Osteoblast (primary cell): ENCODE results near the gene FBXW7. TPM values are rescaled to one million over a fixed set of nuclear protein-coding genes. Genes with fewer than 3 reads are reported as not detected.
A peak's percentile ranks its signal among the peaks of the same experiment; 100 is the strongest.

Source experiments
- DNase-seq: peaks from one replicate; pipeline ENCODE4 v3.0.0; 2011; ENCODE audit warnings: low spot score, mixed read lengths; ENCODE audit not compliant: insufficient read length; ENCODE audit errors: missing footprints
- H2AFZ ChIP-seq: 2 replicates; pipeline ENCODE4 v1.6.0; 2011; ENCODE audit warnings: mild to moderate bottlenecking, low read length
- H3K27ac ChIP-seq: 2 replicates; pipeline ENCODE4 v1.5.1; 2011; ENCODE audit warnings: mild to moderate bottlenecking, low read depth, low read length, moderate library complexity
- H3K27me3 ChIP-seq: 2 replicates; pipeline ENCODE4 v1.6.0; 2012; ENCODE audit warnings: mild to moderate bottlenecking, control low read depth, inconsistent platforms, low read length, moderate library complexity; ENCODE audit not compliant: insufficient read depth
- H3K36me3 ChIP-seq: 2 replicates; pipeline ENCODE4 v1.5.1; 2011; ENCODE audit warnings: mild to moderate bottlenecking, low read length, control low read depth, moderate library complexity; ENCODE audit not compliant: insufficient read depth
- H3K4me1 ChIP-seq: 2 replicates; pipeline ENCODE4 v1.5.1; 2011; ENCODE audit warnings: mild to moderate bottlenecking, low read length, control low read depth, moderate library complexity; ENCODE audit not compliant: insufficient read depth
- H3K4me2 ChIP-seq: 2 replicates; pipeline ENCODE4 v1.6.0; 2011; ENCODE audit warnings: mild to moderate bottlenecking, low read length; ENCODE audit not compliant: insufficient read depth
- H3K4me3 ChIP-seq: fragments of 200-600 bp; sonication (generic); 3 replicates; pipeline ENCODE4 v1.5.1; 2012; ENCODE audit warnings: mild to moderate bottlenecking, low read length, inconsistent platforms; ENCODE audit not compliant: insufficient read depth
- H3K79me2 ChIP-seq: 2 replicates; pipeline ENCODE4 v1.6.0; 2012; ENCODE audit warnings: mild to moderate bottlenecking, low read length, control low read depth, inconsistent platforms; ENCODE audit not compliant: insufficient read depth
- H3K9me3 ChIP-seq: 2 replicates; pipeline ENCODE4 v1.5.1; 2011; ENCODE audit warnings: low read depth, low read length, control low read depth
- H4K20me1 ChIP-seq: 2 replicates; pipeline ENCODE4 v1.6.0; 2012; ENCODE audit warnings: mild to moderate bottlenecking, low read length, control low read depth; ENCODE audit not compliant: insufficient read depth
- total RNA-seq: library from RNA; depleted of rRNA; stranded (reverse); fragments of >200 nt; gene quantifications from 2 replicates; pipeline ENCODE4 v1.2.3, GENCODE V29; 2012
- TF ChIP-seq, protein P1 (sequence below): IDR thresholded peaks from 2 replicates; pipeline ENCODE4 v1.5.1; 2011; ENCODE audit warnings: mild to moderate bottlenecking, low read depth, low read length, moderate library complexity; ENCODE audit errors: extremely low read depth

The FBXW7 gene
- total RNA-seq, 1 donor = 74.9 TPM

DNA sequence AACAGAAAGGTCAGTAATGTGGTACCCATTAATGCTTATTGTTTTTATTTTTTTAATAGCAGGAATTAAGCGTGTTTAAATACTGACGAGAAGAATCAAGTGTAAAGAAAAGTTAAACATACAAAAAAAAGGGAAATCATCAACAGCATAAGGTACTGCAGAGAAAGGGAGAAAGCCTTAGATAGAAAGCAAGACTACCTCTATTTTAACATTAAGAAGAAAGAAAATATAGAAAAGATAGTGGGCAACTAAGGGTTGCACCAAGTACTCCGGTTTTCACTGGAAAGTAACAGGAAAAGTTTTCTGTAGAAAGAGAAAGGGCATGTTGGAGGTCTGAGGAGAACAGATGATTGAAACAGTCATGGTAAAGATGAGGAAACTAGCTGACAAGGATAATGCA is 41.9 kb downstream of the FBXW7 start:
- TF ChIP-seq, protein P1, sequence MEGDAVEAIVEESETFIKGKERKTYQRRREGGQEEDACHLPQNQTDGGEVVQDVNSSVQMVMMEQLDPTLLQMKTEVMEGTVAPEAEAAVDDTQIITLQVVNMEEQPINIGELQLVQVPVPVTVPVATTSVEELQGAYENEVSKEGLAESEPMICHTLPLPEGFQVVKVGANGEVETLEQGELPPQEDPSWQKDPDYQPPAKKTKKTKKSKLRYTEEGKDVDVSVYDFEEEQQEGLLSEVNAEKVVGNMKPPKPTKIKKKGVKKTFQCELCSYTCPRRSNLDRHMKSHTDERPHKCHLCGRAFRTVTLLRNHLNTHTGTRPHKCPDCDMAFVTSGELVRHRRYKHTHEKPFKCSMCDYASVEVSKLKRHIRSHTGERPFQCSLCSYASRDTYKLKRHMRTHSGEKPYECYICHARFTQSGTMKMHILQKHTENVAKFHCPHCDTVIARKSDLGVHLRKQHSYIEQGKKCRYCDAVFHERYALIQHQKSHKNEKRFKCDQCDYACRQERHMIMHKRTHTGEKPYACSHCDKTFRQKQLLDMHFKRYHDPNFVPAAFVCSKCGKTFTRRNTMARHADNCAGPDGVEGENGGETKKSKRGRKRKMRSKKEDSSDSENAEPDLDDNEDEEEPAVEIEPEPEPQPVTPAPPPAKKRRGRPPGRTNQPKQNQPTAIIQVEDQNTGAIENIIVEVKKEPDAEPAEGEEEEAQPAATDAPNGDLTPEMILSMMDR = no peak
- Histone ChIP-seq H3K9me3 (no peaks in the 10 kb centered on the region), H3K27me3 (no peaks in the 10 kb centered on the region), H3K79me2 (peaks cover 71% of the 10 kb centered on the region), H3K4me3 (no peak overlapping the region), H4K20me1 (peaks cover 6% of the 10 kb centered on the region), H3K4me1 (no peaks in the 10 kb centered on the region), H3K4me2 (no peak overlapping the region), H3K27ac (no peak overlapping the region), H2AFZ (no peak overlapping the region), H3K36me3 (no peaks in the 10 kb centered on the region)
- no peak for DNase-seq

DNA sequence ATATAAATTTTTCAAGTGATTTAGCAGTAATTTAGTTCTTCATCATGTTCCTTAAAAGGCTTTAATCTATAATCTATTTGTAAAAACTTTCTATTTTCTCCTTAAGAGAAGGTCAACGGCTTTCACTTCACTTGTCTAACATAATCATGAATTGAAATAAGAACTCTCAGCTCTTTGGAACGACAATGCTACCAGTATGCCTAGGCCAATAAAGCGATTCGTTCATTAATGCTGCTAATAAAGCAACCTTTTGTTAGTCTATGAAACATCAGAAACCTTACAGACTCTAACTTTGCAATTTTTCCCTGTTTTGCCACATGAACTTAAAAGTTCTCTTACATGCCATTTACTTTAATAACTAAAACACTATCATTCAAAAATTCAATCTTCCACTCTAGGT is 47.6 kb downstream of the FBXW7 start:
- H3K27ac ChIP-seq = no peak overlapping the region
- no peaks in the 10 kb centered on the region for H3K27me3 ChIP-seq
- no peaks in the 10 kb centered on the region for H3K36me3 ChIP-seq
- H2AFZ ChIP-seq = no peak overlapping the region
- no peak overlapping the region for H3K4me3 ChIP-seq
- no peaks in the 10 kb centered on the region for H3K9me3 ChIP-seq
- no peak for DNase-seq
- H3K4me2 ChIP-seq = no peak overlapping the region
- no peaks in the 10 kb centered on the region for H4K20me1 ChIP-seq
- peaks cover 70% of the 10 kb centered on the region for H3K79me2 ChIP-seq
- TF ChIP-seq, protein P1 = no peak
- H3K4me1 ChIP-seq = peaks cover 12% of the 10 kb centered on the region

DNA sequence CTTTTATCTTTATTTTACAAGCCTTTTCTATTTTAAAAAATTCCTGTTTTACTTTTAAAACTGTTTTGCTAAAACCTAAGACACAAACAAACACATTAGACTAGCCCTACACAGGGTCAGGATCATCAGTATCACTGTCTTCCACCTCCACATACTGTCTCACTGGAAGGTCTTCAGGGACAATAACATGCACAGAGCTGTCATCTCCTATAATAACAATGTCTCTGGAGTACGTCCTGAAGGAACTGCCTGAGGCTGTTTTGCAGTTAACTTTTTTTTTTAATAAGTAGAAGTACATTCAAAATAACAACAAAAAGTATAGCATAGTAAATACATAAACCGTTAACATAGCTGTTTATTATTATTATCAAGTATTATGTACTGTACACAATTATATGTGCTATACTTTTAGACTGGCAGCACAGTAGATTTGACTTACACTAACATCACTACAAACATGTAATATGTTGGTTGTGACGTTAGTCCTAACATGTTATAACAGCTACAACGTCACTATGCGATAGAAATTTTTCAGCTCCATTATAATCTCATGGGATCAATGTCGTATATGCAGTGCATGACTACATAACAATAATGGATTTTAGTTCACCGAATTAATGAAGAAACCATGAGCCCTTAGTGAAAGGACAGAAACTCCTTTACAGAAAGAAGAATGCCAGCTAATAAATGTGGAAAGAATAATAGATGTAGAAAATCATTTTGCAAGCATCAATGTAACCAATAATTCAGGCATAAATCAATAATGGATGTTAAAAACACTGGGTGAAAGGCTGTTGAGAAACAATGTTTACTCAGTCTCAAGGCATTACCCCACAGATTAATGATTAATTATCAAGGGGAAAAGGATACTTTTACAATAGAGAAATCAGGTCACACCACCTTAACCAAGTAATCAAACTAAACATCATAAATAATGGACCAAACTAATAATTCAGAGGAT is 49.2 kb downstream of the FBXW7 start:
- Histone ChIP-seq H3K27me3 (no peaks in the 10 kb centered on the region), H3K27ac (peak overlapping the region; percentile 89), H3K4me3 (no peak overlapping the region), H3K9me3 (no peaks in the 10 kb centered on the region), H3K36me3 (no peaks in the 10 kb centered on the region), H3K79me2 (peaks cover 61% of the 10 kb centered on the region), H4K20me1 (no peaks in the 10 kb centered on the region), H3K4me2 (peak overlapping the region; percentile 74), H3K4me1 (peaks cover 12% of the 10 kb centered on the region), H2AFZ (no peak overlapping the region)
- TF ChIP-seq, protein P1 = no peak
- DNase-seq = no peak

DNA sequence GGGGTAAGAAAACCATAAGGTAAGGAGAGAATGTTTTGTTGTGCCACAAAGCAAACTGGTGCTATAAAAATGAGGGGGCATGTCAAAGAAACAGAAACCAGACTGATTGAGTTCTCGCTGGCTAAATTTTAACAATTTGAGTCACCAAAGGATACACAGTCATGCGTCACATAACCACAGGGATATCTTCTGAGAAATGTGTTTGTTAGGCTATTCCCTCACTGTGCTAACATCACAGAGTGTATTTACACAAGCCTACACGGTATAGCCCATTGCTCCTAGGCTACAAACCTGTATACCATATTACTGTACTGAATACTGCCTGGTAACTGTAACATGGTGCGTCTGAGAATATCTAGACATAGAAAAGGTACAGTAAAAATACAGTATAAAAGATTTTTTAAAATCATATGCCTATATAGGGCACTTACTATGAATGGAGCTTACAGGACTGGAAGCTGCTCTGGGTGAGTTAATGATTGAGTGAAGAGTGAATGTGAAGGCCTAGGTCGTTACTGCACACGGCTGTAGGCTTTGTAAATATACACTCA is 50.1 kb downstream of the FBXW7 start:
- peaks cover 61% of the 10 kb centered on the region for H3K79me2 ChIP-seq
- TF ChIP-seq, protein P1 = no peak
- no peak overlapping the region for H2AFZ ChIP-seq
- H3K4me3 ChIP-seq = peak overlapping the region; percentile 36
- DNase-seq = peak; percentile 53
- no peaks in the 10 kb centered on the region for H3K27me3 ChIP-seq
- no peaks in the 10 kb centered on the region for H3K9me3 ChIP-seq
- H3K4me1 ChIP-seq = peaks cover 12% of the 10 kb centered on the region
- H4K20me1 ChIP-seq = no peaks in the 10 kb centered on the region
- H3K36me3 ChIP-seq = no peaks in the 10 kb centered on the region
- peak overlapping the region; percentile 89 for H3K27ac ChIP-seq
- H3K4me2 ChIP-seq = peak overlapping the region; percentile 74
